IMR-90 (cell line): ENCODE measurements around the gene SRPK3. TPM values are rescaled to one million over a fixed set of nuclear protein-coding genes. Genes with fewer than 3 reads are reported as not detected.

ENCODE experiments used
- ATAC-seq: fragments of 200-7000 bp; cut with Tn5 transposase; 2 replicates; pipeline ENCODE4 v1.9.1; 2020; ENCODE audit warnings: low read depth, mild to moderate bottlenecking, moderate library complexity
- BruUV-seq: library from RNA; stranded (reverse); fragments of 400-500 nt; replicated peaks from 2 replicates; lab custom pipeline; 2021; lab: Mats Ljungman, UMichigan
- CTCF ChIA-PET: fragments of 300-600 bp; formaldehyde crosslinking; extraction: SDS; loops from one replicate; lab custom pipeline; 2021; ENCODE audit warnings: antibody characterized with exemption; lab: Yijun Ruan, JAX
- POLR2A ChIA-PET: fragments of 300-600 bp; sonication (Branson Sonifier 250); formaldehyde crosslinking; loops from one replicate; lab custom pipeline; 2022; ENCODE audit warnings: antibody characterized with exemption; ENCODE audit not compliant: unreplicated experiment; lab: Charles Lee
- DNase-seq: peaks from one replicate; pipeline ENCODE4 v3.0.0; 2013
- H2AFZ ChIP-seq: replicated peaks from 2 replicates; pipeline ENCODE3; 2013; ENCODE audit warnings: low read length, mild to moderate bottlenecking; ENCODE audit not compliant: poor library complexity
- H2AK5ac ChIP-seq: 2 replicates; pipeline ENCODE4 v1.6.1; 2013; ENCODE audit warnings: low read depth, low read length, inconsistent platforms
- H2AK9ac ChIP-seq: replicated peaks from 2 replicates; pipeline ENCODE3; 2013; ENCODE audit warnings: mild to moderate bottlenecking, low read depth, low read length, moderate library complexity; ENCODE audit not compliant: poor library complexity
- H2BK120ac ChIP-seq: 2 replicates; pipeline ENCODE4 v1.6.1; 2013; ENCODE audit warnings: low read depth, low read length, inconsistent platforms
- H2BK15ac ChIP-seq: 3 replicates; pipeline ENCODE4 v1.6.1; 2013; ENCODE audit warnings: low read depth, low read length, inconsistent platforms
- H2BK20ac ChIP-seq: 2 replicates; pipeline ENCODE4 v1.6.1; 2013; ENCODE audit warnings: low read depth, mild to moderate bottlenecking, inconsistent platforms, low read length, moderate library complexity
- H2BK5ac ChIP-seq: 2 replicates; pipeline ENCODE4 v1.6.1; 2013; ENCODE audit warnings: mild to moderate bottlenecking, low read depth, low read length, inconsistent platforms; ENCODE audit not compliant: poor library complexity, severe bottlenecking
- H3K14ac ChIP-seq: replicated peaks from 2 replicates; pipeline ENCODE4 v1.6.1; 2013; ENCODE audit warnings: low read depth, low read length, inconsistent platforms
- H3K18ac ChIP-seq: 2 replicates; pipeline ENCODE4 v1.6.1; 2013; ENCODE audit warnings: low read depth, low read length, control low read depth
- H3K23ac ChIP-seq: 2 replicates; pipeline ENCODE4 v1.6.1; 2013; ENCODE audit warnings: low read depth, low read length, inconsistent platforms
- H3K27ac ChIP-seq: 2 replicates; pipeline ENCODE4 v1.5.1; 2013; ENCODE audit warnings: mild to moderate bottlenecking, control low read depth, low read length; ENCODE audit not compliant: insufficient read depth
- H3K27me3 ChIP-seq: 2 replicates; pipeline ENCODE4 v1.6.1; 2013; ENCODE audit warnings: low read length; ENCODE audit not compliant: control insufficient read depth, insufficient read depth
- H3K36me3 ChIP-seq: 2 replicates; pipeline ENCODE4 v1.6.1; 2013; ENCODE audit warnings: low read length, mixed read lengths; ENCODE audit not compliant: control insufficient read depth, insufficient read depth
- H3K4ac ChIP-seq: 2 replicates; pipeline ENCODE4 v1.6.1; 2013; ENCODE audit warnings: low read depth, low read length, inconsistent platforms
- H3K4me1 ChIP-seq: 2 replicates; pipeline ENCODE4 v1.6.1; 2013; ENCODE audit warnings: low read length, mixed read lengths; ENCODE audit not compliant: control insufficient read depth, insufficient read depth
- H3K4me2 ChIP-seq: 2 replicates; pipeline ENCODE4 v1.6.1; 2013; ENCODE audit warnings: low read depth, mild to moderate bottlenecking, control low read depth, low read length, moderate library complexity
- H3K4me3 ChIP-seq: 2 replicates; pipeline ENCODE4 v1.5.1; 2013; ENCODE audit warnings: low read depth, mild to moderate bottlenecking, control low read depth, low read length, moderate library complexity; ENCODE audit not compliant: insufficient read depth
- H3K56ac ChIP-seq: 2 replicates; pipeline ENCODE4 v1.6.1; 2013; ENCODE audit warnings: low read length, inconsistent platforms; ENCODE audit not compliant: insufficient read depth; ENCODE audit errors: extremely low read depth
- H3K79me1 ChIP-seq, 2 experiments: 2 replicates each; pipeline ENCODE4 v1.6.1; 2013; ENCODE audit warnings: low read length in 2 of 2, inconsistent platforms in 1 of 2, low read depth in 1 of 2
- H3K9ac ChIP-seq: 2 replicates; pipeline ENCODE4 v1.6.1; 2013; ENCODE audit warnings: low read depth, low read length, control low read depth
- H3K9me1 ChIP-seq: 2 replicates; pipeline ENCODE4 v1.6.1; 2013; ENCODE audit warnings: low read length, inconsistent platforms; ENCODE audit not compliant: insufficient read depth
- H3K9me3 ChIP-seq: 2 replicates; pipeline ENCODE4 v1.6.1; 2013; ENCODE audit warnings: low read length; ENCODE audit not compliant: control insufficient read depth, insufficient read depth
- H4K20me1 ChIP-seq: 2 replicates; pipeline ENCODE4 v1.6.1; 2013; ENCODE audit warnings: low read length, inconsistent platforms; ENCODE audit not compliant: insufficient read depth
- H4K5ac ChIP-seq: 2 replicates; pipeline ENCODE4 v1.6.1; 2013; ENCODE audit warnings: mild to moderate bottlenecking, low read depth, low read length, control low read depth
- H4K8ac ChIP-seq, 2 experiments: 2 replicates each; pipeline ENCODE4 v1.6.1; 2013; ENCODE audit warnings: low read depth in 2 of 2, low read length in 2 of 2, control low read depth in 1 of 2, inconsistent platforms in 1 of 2
- H4K91ac ChIP-seq: 2 replicates; pipeline ENCODE4 v1.6.1; 2013; ENCODE audit warnings: low read depth, low read length, inconsistent platforms; ENCODE audit not compliant: insufficient read depth
- BHLHE40 ChIP-seq: fragments of 150-350 bp; IDR thresholded peaks from 2 replicates; pipeline ENCODE4 v1.6.1; 2016; ENCODE audit warnings: mild to moderate bottlenecking, low read depth, low read length
- CEBPB ChIP-seq: IDR thresholded peaks from 2 replicates; pipeline ENCODE4 v1.6.1; 2012; ENCODE audit warnings: low read depth, low read length, improper control_type of control experiment
- MAZ ChIP-seq: IDR thresholded peaks from 2 replicates; pipeline ENCODE4 v1.6.1; 2012; ENCODE audit warnings: low read depth, mild to moderate bottlenecking, low read length, improper control_type of control experiment, moderate library complexity, borderline replicate concordance
- NFE2L2 ChIP-seq: fragments of 150-350 bp; IDR thresholded peaks from 2 replicates; pipeline ENCODE4 v1.6.1; 2016; ENCODE audit warnings: low read depth, mild to moderate bottlenecking, low read length
- RFX5 ChIP-seq: IDR thresholded peaks from 2 replicates; pipeline ENCODE4 v1.8.0; 2012; ENCODE audit warnings: low read depth, mild to moderate bottlenecking, low read length, moderate library complexity
- SMC3 ChIP-seq: fragments of 150-350 bp; IDR thresholded peaks from 2 replicates; pipeline ENCODE4 v1.6.1; 2016; ENCODE audit warnings: low read depth, mild to moderate bottlenecking, antibody characterized with exemption, low read length, moderate library complexity
- USF2 ChIP-seq: fragments of 150-350 bp; IDR thresholded peaks from 2 replicates; pipeline ENCODE4 v1.6.1; 2017; ENCODE audit warnings: mild to moderate bottlenecking, antibody characterized with exemption, low read length, low read depth
- WGBS, 2 experiments: methylation state at CpG; one replicate each; pipeline versions ENCODE4 v1.1.5 to v1.1.7; 2013; ENCODE audit warnings: missing lambda C conversion rate in 2 of 2; ENCODE audit not compliant: insufficient read length in 1 of 2; ENCODE audit errors: extremely low coverage in 2 of 2; 5-methylcytosine and 5-hydroxymethylcytosine counted together
- dilution Hi-C: fragments of 300-500 bp; cut with HindIII; formaldehyde crosslinking; loops from one replicate; pipeline ENCODE4 v1.14.3; 2018; ENCODE audit warnings: low sequenced_read_pairs; ENCODE audit not compliant: unreplicated experiment
- in situ Hi-C: fragments of 300-500 bp; cut with MboI; formaldehyde crosslinking; loops from 3 replicates; pipeline ENCODE4 v1.14.3; 2019; ENCODE audit warnings: low sequenced_read_pairs, inconsistent platforms, mixed read lengths
- intact Hi-C: fragments of 100-400 bp; cut with micrococcal nuclease; formaldehyde crosslinking; loops from 2 replicates; pipeline ENCODE4 v1.10.0; 2022
- polyA plus RNA-seq, 3 experiments: library from polyadenylated mRNA; depleted of rRNA; stranded (reverse); fragments of >200 nt; gene quantifications; 2 replicates each; pipeline ENCODE4 v1.2.3, GENCODE V29; 2012; ENCODE audit warnings: low replicate concordance in 1 of 3
- total RNA-seq: library from RNA; depleted of rRNA; stranded (reverse); fragments of >200 nt; gene quantifications from 2 replicates; pipeline ENCODE4 v1.2.3, GENCODE V29; 2012

Gene SRPK3
- total and polyA plus RNA-seq, 2 of the 4 experiments (the other 2 are of a cell fraction) = 0.36 to 0.70 TPM

GRCh38 chrX:153775293-153776119 is 5.3 kb upstream of the SRPK3 start:
- Histone ChIP-seq H2BK20ac (no peak overlapping the region), H3K79me1 (no peaks in the 10 kb centered on the region), H3K4me1 (no peaks in the 10 kb centered on the region), H3K14ac (no peak overlapping the region), H3K27me3 (no peaks in the 10 kb centered on the region), H3K18ac (no peak overlapping the region), H3K36me3 (peaks cover 4% of the 10 kb centered on the region; the same call in 1 of the 2 replicates), H2AK9ac (no peak overlapping the region), H4K5ac (no peak overlapping the region), H4K91ac (no peak overlapping the region), H2BK5ac (no peak overlapping the region), H3K4me3 (no peak overlapping the region), H3K9ac (no peak overlapping the region), H2BK120ac (no peak overlapping the region), H3K4ac (no peak overlapping the region), H3K27ac (no peak overlapping the region), H3K9me3 (no peaks in the 10 kb centered on the region; the same call in 1 of the 2 replicates), H3K56ac (no peak overlapping the region), H3K23ac (no peak overlapping the region), H2BK15ac (no peak overlapping the region), H3K9me1 (no peaks in the 10 kb centered on the region), H4K20me1 (no peaks in the 10 kb centered on the region), H3K4me2 (no peak overlapping the region), H2AK5ac (no peak overlapping the region), H2AFZ (peak overlapping the region; percentile 11), H4K8ac (no peak overlapping the region)
- no peak for TF ChIP-seq BHLHE40
- no peak for TF ChIP-seq SMC3
- no peak for TF ChIP-seq MAZ
- TF ChIP-seq USF2 = no peak
- no peak for TF ChIP-seq CEBPB
- no peak for TF ChIP-seq RFX5
- no peak for TF ChIP-seq NFE2L2
- ChIA-PET CTCF (no interaction called here), POLR2A (no interaction called here)
- 78% methylated on average over 17 of the region's 42 CpGs; no CpG with 5 or more reads in 1 of the 2 experiments for WGBS, 2 experiments
- no TSS peak for BruUV-seq
- no peak for DNase-seq
- in situ Hi-C loops (no loop called here), dilution Hi-C loops (no loop called here), intact Hi-C loops (no loop called here)
- ATAC-seq = no peak
